ENCODE data around the gene CCDC85C.

The CCDC85C gene

GRCh38 chr14:99587460-99588278 lies 16.3 kb downstream of the CCDC85C start:
- no peak for DNase-seq

- DNase-seq = no peak
Measured at GRCh38 chr14:99586761-99587459, 17.1 kb downstream of the CCDC85C start.

GRCh38 chr14:99586054-99586760 lies 17.8 kb downstream of the CCDC85C start:
- DNase-seq = no peak

- no peak for DNase-seq
Measured at GRCh38 chr14:99584823-99585222, 19.2 kb downstream of the CCDC85C start.

- DNase-seq = no peak
Measured at GRCh38 chr14:99581938-99582337, 22.1 kb downstream of the CCDC85C start.

GRCh38 chr14:99581374-99581773 lies 22.6 kb downstream of the CCDC85C start:
- DNase-seq = no peak

- no peak for DNase-seq
Measured at GRCh38 chr14:99579903-99580571, 24.0 kb downstream of the CCDC85C start.

GRCh38 chr14:99579120-99579836 lies 24.7 kb downstream of the CCDC85C start:
- no peak for DNase-seq

GRCh38 chr14:99578541-99579101 lies 25.4 kb downstream of the CCDC85C start:
- DNase-seq = no peak

- DNase-seq = no peak
Measured at GRCh38 chr14:99576761-99577705, 27.0 kb downstream of the CCDC85C start.

GRCh38 chr14:99576304-99576703 lies 27.7 kb downstream of the CCDC85C start:
- no peak for DNase-seq

GRCh38 chr14:99575043-99576023 lies 28.7 kb downstream of the CCDC85C start:
- DNase-seq = no peak

- DNase-seq = no peak
Measured at GRCh38 chr14:99574099-99574880, 29.7 kb downstream of the CCDC85C start.

GRCh38 chr14:99573436-99574098 lies 30.4 kb downstream of the CCDC85C start:
- no peak for DNase-seq

GRCh38 chr14:99573000-99573330 lies 31.0 kb downstream of the CCDC85C start:
- DNase-seq = no peak

GRCh38 chr14:99572173-99572999 lies 31.6 kb downstream of the CCDC85C start:
- DNase-seq = no peak

GRCh38 chr14:99571303-99571986 lies 32.6 kb downstream of the CCDC85C start:
- no peak for DNase-seq

Data from AML-193 (cell line).